ENCODE measurements around the gene THRA. TPM values are rescaled to one million over a fixed set of nuclear protein-coding genes. Genes with fewer than 3 reads are reported as not detected.

The THRA gene
- total RNA-seq, 2 donors from 2014 or later = 64.8 to 75.0 TPM

GRCh38 chr17:40103071-40103661 lies 40.4 kb downstream of the THRA start:
- TF ChIP-seq CTCF (IDR thresholded peaks at IDR 0.05) = no peak
- Histone ChIP-seq H3K36me3 (no peaks in the 10 kb centered on the region), H3K4me3 (no peak overlapping the region), H3K27ac (peak overlapping the region; percentile 14 to 88), H3K9me3 (no peaks in the 10 kb centered on the region), H3K4me1 (ENCODE audit: control insufficient read depth in 1 of 2, low read depth in 2 of 2) (peaks cover 25 to 75% of the 10 kb centered on the region in 2 donors), H3K27me3 (replicated peaks; ENCODE audit: insufficient read depth) (no peaks in the 10 kb centered on the region)
- DNase-seq (ENCODE audit: low spot score) (no peak), ATAC-seq (ENCODE audit: insufficient number of reproducible peaks, low FRiP score, low read depth) (no peak)

GRCh38 chr17:40103688-40104087 lies 40.9 kb downstream of the THRA start:
- no peak for ATAC-seq (ENCODE audit: insufficient number of reproducible peaks, low FRiP score, low read depth)
- H3K36me3 ChIP-seq = no peaks in the 10 kb centered on the region
- peaks cover 23 to 74% of the 10 kb centered on the region in 2 donors for H3K4me1 ChIP-seq (ENCODE audit: control insufficient read depth in 1 of 2, low read depth in 2 of 2)
- H3K27ac ChIP-seq = peak overlapping the region; percentile 14 to 88
- H3K4me3 ChIP-seq = no peak overlapping the region
- TF ChIP-seq CTCF (IDR thresholded peaks at IDR 0.05) = no peak
- no peaks in the 10 kb centered on the region for H3K9me3 ChIP-seq
- H3K27me3 ChIP-seq (replicated peaks; ENCODE audit: insufficient read depth) = no peaks in the 10 kb centered on the region
- DNase-seq (ENCODE audit: low spot score) = no peak

- ATAC-seq (ENCODE audit: insufficient number of reproducible peaks, low FRiP score, low read depth) (no peak), DNase-seq (ENCODE audit: low spot score) (no peak)
- no peak overlapping the region for H3K4me3 ChIP-seq
- H3K27me3 ChIP-seq (replicated peaks; ENCODE audit: insufficient read depth) = no peaks in the 10 kb centered on the region
- H3K4me1 ChIP-seq (ENCODE audit: control insufficient read depth in 1 of 2, low read depth in 2 of 2) = peaks cover 31 to 85% of the 10 kb centered on the region in 2 donors
- TF ChIP-seq CTCF (IDR thresholded peaks at IDR 0.05) = no peak
- no peaks in the 10 kb centered on the region for H3K9me3 ChIP-seq
- peak overlapping the region in 1 of 2 donors; percentile 88 for H3K27ac ChIP-seq
- no peaks in the 10 kb centered on the region for H3K36me3 ChIP-seq
Observed at GRCh38 chr17:40104594-40105486, 42.1 kb downstream of the THRA start.

- no peaks in the 10 kb centered on the region for H3K9me3 ChIP-seq
- peak overlapping the region; percentile 88 to 97 for H3K27ac ChIP-seq
- H3K4me1 ChIP-seq (ENCODE audit: control insufficient read depth in 1 of 2, low read depth in 2 of 2) = peaks cover 42 to 93% of the 10 kb centered on the region in 2 donors
- TF ChIP-seq CTCF (IDR thresholded peaks at IDR 0.05) = no peak
- no peaks in the 10 kb centered on the region for H3K27me3 ChIP-seq (replicated peaks; ENCODE audit: insufficient read depth)
- H3K4me3 ChIP-seq = no peak overlapping the region
- no peaks in the 10 kb centered on the region for H3K36me3 ChIP-seq
- DNase-seq (ENCODE audit: low spot score) (no peak), ATAC-seq (ENCODE audit: insufficient number of reproducible peaks, low FRiP score, low read depth) (no peak)
Observed at GRCh38 chr17:40105861-40106759, 43.3 kb downstream of the THRA start.
